Stimulated activated CD8-positive, alpha-beta memory T cell treated with anti-CD3 and anti-CD28 coated beads, Interleukin-15, amount 100 ng/mL, for 48 hours (primary cell): Measurements from ENCODE around the gene NALCN.
"Not testable (repeated sequence)": the region's sequence is repeated elsewhere in the genome, so short reads cannot be mapped to it uniquely, and the experiment has no call there.

Experiments
- DNase-seq, 2 donors: peaks; one replicate each; pipeline ENCODE4 v3.0.0-alpha.2; 2020; ENCODE audit warnings: low read depth in 2 of 2

The NALCN gene

DNA sequence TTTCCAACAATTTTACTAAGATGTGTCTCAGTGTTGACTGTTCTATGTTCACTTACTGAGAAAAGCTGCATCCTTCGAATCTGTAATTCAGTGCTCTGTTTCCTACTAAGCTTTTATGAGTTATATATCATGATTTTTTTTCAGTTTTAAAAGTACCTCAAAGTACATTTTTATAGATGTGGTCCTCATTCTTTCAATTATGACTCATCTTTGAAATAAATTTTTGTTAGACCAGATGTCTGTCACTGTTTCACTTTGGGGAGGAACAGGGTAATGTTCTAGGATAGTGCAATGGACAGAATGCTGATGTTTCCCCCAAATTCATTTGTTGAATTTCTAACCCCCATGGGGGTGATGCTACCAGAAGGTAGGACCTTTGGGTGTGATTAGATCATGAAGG lies 74.8 kb downstream of the NALCN start:
- no peak for DNase-seq

GRCh38 chr13:101339202-101339601 lies 77.1 kb downstream of the NALCN start:
- DNase-seq, result no peak

GRCh38 chr13:101332583-101332982 lies 83.7 kb downstream of the NALCN start:
- DNase-seq, result no peak

DNA sequence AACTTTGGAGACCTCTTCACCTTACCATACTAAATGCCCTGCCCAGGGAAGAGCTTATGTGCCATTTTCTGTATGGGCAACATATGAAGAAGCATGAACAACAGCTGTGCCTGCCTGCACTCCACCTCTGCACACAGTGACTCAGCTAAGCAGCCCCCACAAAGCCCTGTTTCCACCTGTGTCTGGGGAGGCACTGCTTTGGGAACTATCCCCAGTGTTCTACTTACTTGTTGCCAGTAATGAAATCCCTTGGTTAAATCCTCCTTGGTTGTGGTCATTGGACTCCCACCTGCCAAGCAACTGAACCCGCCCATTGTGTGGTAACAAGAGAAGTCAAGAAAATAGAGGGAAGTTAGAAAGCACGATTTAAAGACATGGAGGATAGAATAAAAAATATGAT lies 84.6 kb downstream of the NALCN start:
- no peak for DNase-seq

DNA sequence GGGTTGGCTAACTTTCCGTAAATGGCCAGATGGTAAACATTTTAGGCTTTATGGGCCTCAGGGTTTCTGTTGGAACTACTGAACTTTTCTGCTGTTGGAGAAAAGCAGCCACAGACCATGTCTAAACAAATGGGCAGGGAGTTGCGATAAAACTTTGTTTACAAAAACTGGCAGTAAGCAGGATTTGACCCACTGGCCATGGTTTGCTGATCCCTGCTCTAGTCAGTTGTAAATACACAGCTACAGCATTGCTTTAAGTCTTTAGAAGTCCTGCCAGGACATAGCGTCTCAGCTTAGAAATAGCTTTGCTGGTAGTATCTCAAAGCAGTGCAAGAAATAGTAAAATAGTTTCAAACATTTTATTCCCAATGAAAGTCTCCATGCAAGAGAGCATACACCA lies 88.4 kb downstream of the NALCN start:
- DNase-seq, result no peak

- DNase-seq, result no peak
Measured at GRCh38 chr13:101326710-101327109, 89.6 kb downstream of the NALCN start.

DNA sequence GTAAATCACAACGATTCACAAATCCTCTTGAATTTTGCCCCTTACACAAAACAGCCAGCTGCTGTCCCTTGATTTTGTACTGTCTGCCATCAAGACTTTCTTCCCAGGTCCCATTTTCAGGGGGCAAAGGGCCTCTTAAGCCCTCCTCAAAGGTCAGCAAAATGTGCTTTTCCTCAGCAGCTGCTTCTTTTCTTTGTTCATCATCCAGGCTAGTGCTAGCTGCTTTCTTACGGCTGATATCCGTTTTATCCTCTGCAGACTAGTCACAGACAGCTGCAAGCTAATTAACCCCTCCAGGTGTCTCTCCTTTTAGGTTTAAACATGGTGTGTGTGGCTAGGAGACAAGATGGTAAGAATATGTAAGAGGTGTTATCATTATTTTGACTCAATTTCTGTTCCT lies 90.9 kb downstream of the NALCN start:
- no peak for DNase-seq

GRCh38 chr13:101323601-101324000 lies 92.7 kb downstream of the NALCN start:
- no peak for DNase-seq

DNA sequence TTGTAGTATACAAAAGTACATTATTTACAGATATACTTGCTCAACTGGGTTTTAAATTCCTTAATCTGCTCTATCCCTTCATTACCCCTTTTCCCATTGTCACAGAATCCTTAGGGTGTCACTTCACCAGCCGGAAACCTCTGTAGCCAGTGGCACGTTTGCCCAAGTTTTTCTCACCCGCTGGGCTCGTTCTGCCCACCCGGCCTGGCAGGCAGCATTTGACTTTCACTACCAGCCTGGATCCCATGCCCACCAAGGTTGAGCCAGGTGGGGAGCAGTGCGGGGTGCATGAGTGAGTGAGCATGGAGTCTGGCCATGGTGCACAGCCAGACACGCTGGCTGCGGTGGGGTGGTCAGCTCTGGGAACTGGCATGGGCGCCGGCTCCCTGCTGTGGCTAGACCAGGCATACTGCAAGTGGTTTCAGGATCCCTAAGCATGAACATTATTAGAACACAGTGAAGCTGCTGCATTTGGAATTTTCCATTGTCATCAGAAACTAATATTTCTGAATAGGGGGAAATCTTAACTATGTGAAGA lies 98.3 kb downstream of the NALCN start:
- DNase-seq, result no peak

DNA sequence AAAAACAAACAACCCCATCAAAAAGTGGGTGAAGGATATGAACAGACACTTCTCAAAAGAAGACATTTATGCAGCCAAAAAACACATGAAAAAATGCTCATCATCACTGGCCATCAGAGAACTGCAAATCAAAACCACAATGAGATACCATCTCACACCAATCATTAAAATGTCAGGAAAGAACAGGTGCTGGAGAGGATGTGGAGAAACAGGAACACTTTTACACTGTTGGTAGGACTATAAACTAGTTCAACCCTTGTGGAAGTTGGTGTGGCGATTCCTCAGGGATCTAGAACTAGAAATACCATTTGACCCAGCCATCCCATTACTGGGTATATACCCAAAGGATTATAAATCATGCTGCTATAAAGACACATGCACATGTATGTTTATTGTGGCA lies 102.8 kb downstream of the NALCN start:
- DNase-seq, result not testable (repeated sequence)

- DNase-seq, result no peak
Measured at GRCh38 chr13:101309014-101309619, 107.2 kb downstream of the NALCN start.

DNA sequence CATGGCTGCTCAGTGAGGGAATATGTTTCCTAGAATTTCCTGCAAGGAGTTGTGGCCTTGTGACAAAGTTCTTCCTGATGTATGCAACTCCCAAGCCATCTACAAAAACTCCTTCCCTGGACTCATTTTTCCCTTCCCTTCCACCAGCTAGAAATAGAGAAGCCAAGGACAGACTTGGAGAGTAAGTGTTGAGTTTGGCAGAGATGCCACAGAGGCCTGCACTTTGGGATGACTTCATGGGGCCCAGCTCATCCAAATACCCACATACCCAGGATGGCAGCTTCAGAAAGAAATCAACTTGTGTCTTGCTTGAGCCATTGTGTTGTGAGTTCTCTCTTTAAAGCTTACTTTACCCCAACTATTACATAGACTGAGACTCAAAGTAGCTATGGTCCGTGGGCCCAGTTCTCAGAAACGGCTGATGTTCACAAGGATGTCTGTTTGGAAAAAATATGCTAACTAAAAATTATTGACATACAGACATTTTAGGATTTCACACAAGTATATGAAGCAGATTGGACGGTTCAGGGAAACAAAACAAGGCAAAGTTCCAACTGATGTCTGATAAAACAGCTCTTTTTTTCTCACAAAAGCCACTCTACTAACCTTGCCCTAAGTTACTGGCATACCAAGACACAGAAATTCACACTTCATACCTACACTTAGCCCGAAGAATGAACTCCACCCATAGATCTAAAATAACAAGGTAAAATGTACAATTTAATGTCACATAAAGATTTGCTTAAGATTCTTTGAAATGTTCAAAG lies 107.9 kb downstream of the NALCN start:
- no peak for DNase-seq

GRCh38 chr13:101307181-101307701 lies 109.1 kb downstream of the NALCN start:
- DNase-seq, result no peak

DNA sequence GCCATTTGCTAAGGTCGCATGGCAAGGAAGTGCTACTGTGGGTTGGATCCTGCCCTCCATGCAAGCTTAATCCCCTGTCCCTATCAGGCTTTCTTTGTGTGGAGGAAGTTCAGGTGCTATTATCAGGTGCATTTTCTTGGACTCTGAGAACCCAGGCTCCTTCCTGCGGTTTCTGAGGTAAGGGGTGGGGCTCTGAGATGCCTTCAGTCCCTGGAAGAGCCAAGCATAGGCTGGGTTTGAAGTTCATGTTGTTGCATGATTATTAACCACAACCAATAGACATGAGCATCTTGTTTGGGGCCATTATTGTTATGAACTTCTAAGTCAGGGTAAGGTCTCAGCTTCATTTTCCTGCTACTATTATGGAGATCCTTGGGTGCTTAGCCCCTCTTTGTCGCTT lies 109.5 kb downstream of the NALCN start:
- DNase-seq, result no peak

GRCh38 chr13:101305981-101306411 lies 110.3 kb downstream of the NALCN start:
- DNase-seq, result no peak

- DNase-seq, result no peak
Measured at GRCh38 chr13:101303521-101303920, 112.8 kb downstream of the NALCN start.

DNA sequence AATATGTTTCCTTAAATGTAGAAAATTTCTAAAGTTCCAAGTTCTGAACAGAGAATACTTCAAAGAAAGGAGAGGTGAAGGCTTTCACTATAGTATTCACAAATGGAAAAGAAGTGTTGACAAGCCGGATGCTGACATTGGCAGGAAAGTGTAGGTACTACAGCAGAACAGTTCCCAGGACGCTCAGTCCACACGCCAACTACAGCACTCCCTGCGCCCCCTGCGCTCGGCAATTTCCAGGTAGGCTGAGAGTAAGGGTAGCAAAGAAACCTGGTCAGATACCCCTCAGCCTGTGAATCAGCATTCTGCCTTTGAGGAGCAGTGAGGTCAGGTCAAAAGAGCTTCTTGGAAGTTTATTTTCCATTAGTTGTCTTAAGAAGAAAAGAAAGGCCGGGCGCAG lies 115.3 kb downstream of the NALCN start:
- no peak for DNase-seq

- no peak for DNase-seq
Measured at GRCh38 chr13:101300531-101300930, 115.8 kb downstream of the NALCN start.

DNA sequence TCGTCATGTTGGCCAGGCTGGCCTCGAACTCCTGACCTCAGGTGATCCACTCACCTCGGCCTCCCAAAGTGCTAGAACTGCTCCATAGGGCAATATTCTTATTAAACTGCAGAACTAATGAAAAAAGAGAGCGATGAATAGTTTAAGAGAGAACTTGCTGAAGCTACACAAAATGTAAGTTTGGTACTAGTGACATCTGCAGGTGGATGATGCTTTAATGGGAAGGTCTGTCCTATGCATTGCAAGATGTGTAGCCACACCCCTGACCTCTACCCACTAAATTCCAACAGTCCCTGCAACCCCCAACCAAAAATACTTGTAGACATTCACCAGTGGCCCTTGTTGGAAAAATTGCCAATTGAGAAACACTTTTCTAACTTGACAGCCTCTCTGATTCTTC lies 117.8 kb downstream of the NALCN start:
- no peak for DNase-seq

- DNase-seq, result no peak
Measured at GRCh38 chr13:101297794-101298193, 118.5 kb downstream of the NALCN start.

GRCh38 chr13:101292711-101293110 lies 123.6 kb downstream of the NALCN start:
- DNase-seq, result no peak

- DNase-seq, result no peak
Measured at GRCh38 chr13:101291646-101292515, 124.4 kb downstream of the NALCN start.
